WTC11 (cell line): ENCODE results near the gene KIF5C. TPM values are rescaled to one million over a fixed set of nuclear protein-coding genes. Genes with fewer than 3 reads are reported as not detected.

Experiments used
- ATAC-seq: fragments of 200-7000 bp; cut with Tn5 transposase; 2 replicates; pipeline ENCODE4 v1.10.0; 2021; ENCODE audit warnings: mild to moderate bottlenecking, moderate library complexity
- CTCF ChIA-PET: fragments of 300-600 bp; sonication (Branson Sonifier 250); formaldehyde crosslinking; loops from one replicate; lab custom pipeline; 2021; ENCODE audit warnings: antibody characterized with exemption; lab: Charles Lee
- POLR2A ChIA-PET: fragments of 350-600 bp; sonication (Branson Sonifier 250); formaldehyde crosslinking; loops from one replicate; lab custom pipeline; 2021; ENCODE audit warnings: antibody characterized with exemption; lab: Charles Lee
- DNase-seq: peaks from one replicate; pipeline ENCODE4 v3.0.0; 2021; ENCODE audit warnings: low spot score
- H3K27ac Mint-ChIP-seq: 2 replicates; pipeline ENCODE4 v1.8.0; 2021; ENCODE audit warnings: mixed read lengths
- H3K27me3 Mint-ChIP-seq: 2 replicates; pipeline ENCODE4 v1.8.0; 2021; ENCODE audit warnings: low read depth, mild to moderate bottlenecking, moderate library complexity, mixed read lengths
- H3K36me3 Mint-ChIP-seq: 2 replicates; pipeline ENCODE4 v1.8.0; 2021; ENCODE audit warnings: mixed read lengths
- H3K4me1 Mint-ChIP-seq: 2 replicates; pipeline ENCODE4 v1.8.0; 2022; ENCODE audit warnings: mixed read lengths
- H3K4me3 Mint-ChIP-seq: 2 replicates; pipeline ENCODE4 v1.8.0; 2021; ENCODE audit warnings: mild to moderate bottlenecking, moderate library complexity, mixed read lengths
- H3K9me3 Mint-ChIP-seq: 2 replicates; pipeline ENCODE4 v1.8.0; 2021; ENCODE audit warnings: mixed read lengths
- CBFB ChIP-seq: sonication (generic); formaldehyde crosslinking; IDR thresholded peaks from 2 replicates; pipeline ENCODE4 v1.8.1; 2022; ENCODE audit warnings: mild to moderate bottlenecking, low read depth, missing genetic modification reagents
- CREM ChIP-seq: sonication (generic); formaldehyde crosslinking; IDR thresholded peaks from 2 replicates; pipeline ENCODE4 v1.8.1; 2022; ENCODE audit warnings: mild to moderate bottlenecking, missing genetic modification reagents, moderate library complexity
- FOXP1 ChIP-seq: sonication (generic); formaldehyde crosslinking; IDR thresholded peaks from 2 replicates; pipeline ENCODE4 v1.8.0; 2022; ENCODE audit warnings: missing genetic modification reagents, mild to moderate bottlenecking, moderate library complexity, borderline replicate concordance
- IRF2 ChIP-seq: sonication (generic); formaldehyde crosslinking; IDR thresholded peaks from 2 replicates; pipeline ENCODE4 v1.8.0; 2022; ENCODE audit warnings: low read depth, missing genetic modification reagents, borderline replicate concordance
- NFATC4 ChIP-seq: fragments of 250-450 bp; sonication (Bioruptor Pico); IDR thresholded peaks from 2 replicates; pipeline ENCODE4 v1.9.0; 2021; ENCODE audit warnings: mild to moderate bottlenecking
- NFE2L1 ChIP-seq: sonication (generic); formaldehyde crosslinking; IDR thresholded peaks from 2 replicates; pipeline ENCODE4 v1.8.1; 2023; ENCODE audit warnings: missing genetic modification reagents
- NR1H2 ChIP-seq: sonication (generic); formaldehyde crosslinking; IDR thresholded peaks from 2 replicates; pipeline ENCODE4 v1.9.0; 2021; ENCODE audit warnings: mild to moderate bottlenecking, moderate library complexity, missing genetic modification reagents
- RORB ChIP-seq: fragments of 250-450 bp; sonication (Bioruptor Pico); IDR thresholded peaks from 2 replicates; pipeline ENCODE4 v1.9.0; 2021; ENCODE audit warnings: mild to moderate bottlenecking
- SMAD4 ChIP-seq: sonication (generic); formaldehyde crosslinking; IDR thresholded peaks from 2 replicates; pipeline ENCODE4 v1.8.0; 2022; ENCODE audit warnings: mild to moderate bottlenecking, missing genetic modification reagents
- TCF7 ChIP-seq: sonication (generic); formaldehyde crosslinking; IDR thresholded peaks from 2 replicates; pipeline ENCODE4 v1.8.0; 2022; ENCODE audit warnings: mild to moderate bottlenecking, low read depth, missing genetic modification reagents, moderate library complexity
- ZNF138 ChIP-seq: sonication (generic); formaldehyde crosslinking; conservative IDR thresholded peaks from 2 replicates; pipeline ENCODE4 v1.8.1; 2022; ENCODE audit warnings: mild to moderate bottlenecking, moderate library complexity, missing genetic modification reagents
- ZNF263 ChIP-seq: sonication (generic); formaldehyde crosslinking; IDR thresholded peaks from 2 replicates; pipeline ENCODE4 v1.8.1; 2022; ENCODE audit warnings: low read depth, mild to moderate bottlenecking, moderate library complexity, missing genetic modification reagents
- ZNF396 ChIP-seq: fragments of 250-450 bp; sonication (Bioruptor Pico); IDR thresholded peaks from 2 replicates; pipeline ENCODE4 v1.8.0; 2021; ENCODE audit warnings: mild to moderate bottlenecking, moderate library complexity, borderline replicate concordance
- ZNF671 ChIP-seq: fragments of 250-450 bp; sonication (Bioruptor Pico); IDR thresholded peaks from 2 replicates; pipeline ENCODE4 v1.8.0; 2021; ENCODE audit warnings: mild to moderate bottlenecking
- total RNA-seq: library from RNA; stranded (reverse); gene quantifications from 3 replicates; pipeline ENCODE4 v1.2.3, GENCODE V29; 2021
- TF ChIP-seq, protein P1 (sequence below): sonication (generic); formaldehyde crosslinking; IDR thresholded peaks from 2 replicates; pipeline ENCODE4 v1.8.1; 2022; ENCODE audit warnings: low read depth, missing genetic modification reagents, borderline replicate concordance
- TF ChIP-seq, protein P2 (sequence below): fragments of 250-450 bp; sonication (Bioruptor Pico); IDR thresholded peaks from 2 replicates; pipeline ENCODE4 v1.8.0; 2021; ENCODE audit warnings: mild to moderate bottlenecking
- TF ChIP-seq, protein P3 (sequence below): sonication (generic); formaldehyde crosslinking; IDR thresholded peaks from 2 replicates; pipeline ENCODE4 v1.8.0; 2022; ENCODE audit warnings: missing genetic modification reagents
- TF ChIP-seq, protein P4 (sequence below): sonication (generic); formaldehyde crosslinking; IDR thresholded peaks from 2 replicates; pipeline ENCODE4 v1.8.1; 2022; ENCODE audit warnings: mild to moderate bottlenecking, moderate library complexity, missing genetic modification reagents
- TF ChIP-seq, protein P5 (sequence below): fragments of 250-450 bp; sonication (Bioruptor Pico); IDR thresholded peaks from 2 replicates; pipeline ENCODE4 v1.9.0; 2021; ENCODE audit warnings: moderate library complexity, mild to moderate bottlenecking, inconsistent platforms, borderline replicate concordance
- TF ChIP-seq, protein P6 (sequence below): sonication (generic); formaldehyde crosslinking; IDR thresholded peaks from 2 replicates; pipeline ENCODE4 v1.8.0; 2023; ENCODE audit warnings: missing genetic modification reagents, mild to moderate bottlenecking, borderline replicate concordance

The KIF5C gene
- total RNA-seq, 1 experiment from 2014 or later, result 73.5 TPM

DNA sequence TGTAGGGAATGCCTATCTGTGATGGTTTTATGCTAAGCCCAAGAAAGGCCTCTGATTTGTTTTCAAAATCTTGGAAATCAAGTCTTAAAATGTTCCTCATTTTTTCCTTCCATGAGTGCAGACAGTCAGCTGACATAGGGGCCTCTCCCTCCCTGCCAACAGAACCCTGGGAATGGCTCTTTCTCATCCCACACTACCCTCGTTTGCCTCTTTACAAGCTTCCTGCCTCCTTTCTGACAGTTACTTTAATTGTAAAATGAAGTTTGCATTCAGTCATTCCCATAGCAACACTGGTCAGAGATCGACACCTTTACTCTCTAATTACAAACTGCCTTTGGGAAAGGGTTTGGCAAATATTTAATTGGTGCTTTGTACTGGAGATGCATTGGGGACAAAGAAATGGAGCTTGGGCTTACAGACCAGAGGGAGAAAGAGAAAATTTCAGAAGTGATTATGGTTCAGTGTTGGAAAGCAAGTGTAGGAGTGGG, 25.4 kb downstream of the KIF5C start (continued):
- TF ChIP-seq, protein P1, sequence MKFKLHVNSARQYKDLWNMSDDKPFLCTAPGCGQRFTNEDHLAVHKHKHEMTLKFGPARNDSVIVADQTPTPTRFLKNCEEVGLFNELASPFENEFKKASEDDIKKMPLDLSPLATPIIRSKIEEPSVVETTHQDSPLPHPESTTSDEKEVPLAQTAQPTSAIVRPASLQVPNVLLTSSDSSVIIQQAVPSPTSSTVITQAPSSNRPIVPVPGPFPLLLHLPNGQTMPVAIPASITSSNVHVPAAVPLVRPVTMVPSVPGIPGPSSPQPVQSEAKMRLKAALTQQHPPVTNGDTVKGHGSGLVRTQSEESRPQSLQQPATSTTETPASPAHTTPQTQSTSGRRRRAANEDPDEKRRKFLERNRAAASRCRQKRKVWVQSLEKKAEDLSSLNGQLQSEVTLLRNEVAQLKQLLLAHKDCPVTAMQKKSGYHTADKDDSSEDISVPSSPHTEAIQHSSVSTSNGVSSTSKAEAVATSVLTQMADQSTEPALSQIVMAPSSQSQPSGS (CRISPR knock-in tag), result no peak
- TF ChIP-seq, protein P2, sequence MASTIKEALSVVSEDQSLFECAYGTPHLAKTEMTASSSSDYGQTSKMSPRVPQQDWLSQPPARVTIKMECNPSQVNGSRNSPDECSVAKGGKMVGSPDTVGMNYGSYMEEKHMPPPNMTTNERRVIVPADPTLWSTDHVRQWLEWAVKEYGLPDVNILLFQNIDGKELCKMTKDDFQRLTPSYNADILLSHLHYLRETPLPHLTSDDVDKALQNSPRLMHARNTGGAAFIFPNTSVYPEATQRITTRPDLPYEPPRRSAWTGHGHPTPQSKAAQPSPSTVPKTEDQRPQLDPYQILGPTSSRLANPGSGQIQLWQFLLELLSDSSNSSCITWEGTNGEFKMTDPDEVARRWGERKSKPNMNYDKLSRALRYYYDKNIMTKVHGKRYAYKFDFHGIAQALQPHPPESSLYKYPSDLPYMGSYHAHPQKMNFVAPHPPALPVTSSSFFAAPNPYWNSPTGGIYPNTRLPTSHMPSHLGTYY (CRISPR knock-in tag), result no peak
- TF ChIP-seq, protein P3, sequence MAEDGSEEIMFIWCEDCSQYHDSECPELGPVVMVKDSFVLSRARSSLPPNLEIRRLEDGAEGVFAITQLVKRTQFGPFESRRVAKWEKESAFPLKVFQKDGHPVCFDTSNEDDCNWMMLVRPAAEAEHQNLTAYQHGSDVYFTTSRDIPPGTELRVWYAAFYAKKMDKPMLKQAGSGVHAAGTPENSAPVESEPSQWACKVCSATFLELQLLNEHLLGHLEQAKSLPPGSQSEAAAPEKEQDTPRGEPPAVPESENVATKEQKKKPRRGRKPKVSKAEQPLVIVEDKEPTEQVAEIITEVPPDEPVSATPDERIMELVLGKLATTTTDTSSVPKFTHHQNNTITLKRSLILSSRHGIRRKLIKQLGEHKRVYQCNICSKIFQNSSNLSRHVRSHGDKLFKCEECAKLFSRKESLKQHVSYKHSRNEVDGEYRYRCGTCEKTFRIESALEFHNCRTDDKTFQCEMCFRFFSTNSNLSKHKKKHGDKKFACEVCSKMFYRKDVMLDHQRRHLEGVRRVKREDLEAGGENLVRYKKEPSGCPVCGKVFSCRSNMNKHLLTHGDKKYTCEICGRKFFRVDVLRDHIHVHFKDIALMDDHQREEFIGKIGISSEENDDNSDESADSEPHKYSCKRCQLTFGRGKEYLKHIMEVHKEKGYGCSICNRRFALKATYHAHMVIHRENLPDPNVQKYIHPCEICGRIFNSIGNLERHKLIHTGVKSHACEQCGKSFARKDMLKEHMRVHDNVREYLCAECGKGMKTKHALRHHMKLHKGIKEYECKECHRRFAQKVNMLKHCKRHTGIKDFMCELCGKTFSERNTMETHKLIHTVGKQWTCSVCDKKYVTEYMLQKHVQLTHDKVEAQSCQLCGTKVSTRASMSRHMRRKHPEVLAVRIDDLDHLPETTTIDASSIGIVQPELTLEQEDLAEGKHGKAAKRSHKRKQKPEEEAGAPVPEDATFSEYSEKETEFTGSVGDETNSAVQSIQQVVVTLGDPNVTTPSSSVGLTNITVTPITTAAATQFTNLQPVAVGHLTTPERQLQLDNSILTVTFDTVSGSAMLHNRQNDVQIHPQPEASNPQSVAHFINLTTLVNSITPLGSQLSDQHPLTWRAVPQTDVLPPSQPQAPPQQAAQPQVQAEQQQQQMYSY, result no peak
- TF ChIP-seq NR1H2, result no peak

DNA sequence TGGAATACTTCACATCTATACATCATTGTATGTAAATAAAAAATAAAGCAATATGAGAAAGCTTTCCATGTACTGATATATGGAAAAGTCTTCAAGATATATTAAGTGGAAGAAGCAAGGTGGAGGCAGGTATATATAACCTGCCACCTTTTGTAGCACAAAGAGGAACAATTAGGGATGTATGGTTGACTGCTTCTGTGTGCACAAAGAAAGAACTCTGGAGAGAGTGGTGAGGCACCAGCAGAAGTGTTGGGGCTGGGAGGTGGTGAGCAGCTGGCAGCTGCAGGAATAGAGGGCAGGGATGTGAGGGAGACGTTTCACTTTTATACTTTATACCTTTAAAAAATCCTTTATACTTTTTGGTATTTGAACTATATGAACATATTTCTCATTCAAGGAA, 26.1 kb downstream of the KIF5C start:
- H3K4me1 Mint-ChIP-seq, result peaks cover 35% of the 10 kb centered on the region
- TF ChIP-seq ZNF263 (CRISPR knock-in tag) (no peak), SMAD4 (CRISPR knock-in tag) (no peak), IRF2 (CRISPR knock-in tag) (no peak), RORB (CRISPR knock-in tag) (no peak), FOXP1 (CRISPR knock-in tag) (no peak), CREM (CRISPR knock-in tag) (no peak), NFATC4 (CRISPR knock-in tag) (no peak)
- TF ChIP-seq, protein P4, sequence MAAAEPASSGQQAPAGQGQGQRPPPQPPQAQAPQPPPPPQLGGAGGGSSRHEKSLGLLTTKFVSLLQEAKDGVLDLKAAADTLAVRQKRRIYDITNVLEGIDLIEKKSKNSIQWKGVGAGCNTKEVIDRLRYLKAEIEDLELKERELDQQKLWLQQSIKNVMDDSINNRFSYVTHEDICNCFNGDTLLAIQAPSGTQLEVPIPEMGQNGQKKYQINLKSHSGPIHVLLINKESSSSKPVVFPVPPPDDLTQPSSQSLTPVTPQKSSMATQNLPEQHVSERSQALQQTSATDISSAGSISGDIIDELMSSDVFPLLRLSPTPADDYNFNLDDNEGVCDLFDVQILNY, result no peak
- TF ChIP-seq, protein P5, sequence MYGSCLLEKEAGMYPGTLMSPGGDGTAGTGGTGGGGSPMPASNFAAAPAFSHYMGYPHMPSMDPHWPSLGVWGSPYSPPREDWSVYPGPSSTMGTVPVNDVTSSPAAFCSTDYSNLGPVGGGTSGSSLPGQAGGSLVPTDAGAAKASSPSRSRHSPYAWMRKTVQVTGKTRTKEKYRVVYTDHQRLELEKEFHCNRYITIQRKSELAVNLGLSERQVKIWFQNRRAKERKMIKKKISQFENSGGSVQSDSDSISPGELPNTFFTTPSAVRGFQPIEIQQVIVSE (CRISPR knock-in tag), result no peak
- TF ChIP-seq, all 79 proteins: peak for 0
- H3K27me3 Mint-ChIP-seq, result no peaks in the 10 kb centered on the region
- no peak overlapping the region for H3K27ac Mint-ChIP-seq
- POLR2A ChIA-PET, result interaction anchor here (0.6 kb wide), 1 partner anchor 14 kb away, joined by 3 read pairs; no protein-coding TSS in a partner anchor
- H3K4me3 Mint-ChIP-seq, result no peak overlapping the region
- ATAC-seq, result no peak
- peaks cover 11% of the 10 kb centered on the region for H3K9me3 Mint-ChIP-seq
- no peak for DNase-seq
- CTCF ChIA-PET, result no interaction called here
- peaks cover 11% of the 10 kb centered on the region for H3K36me3 Mint-ChIP-seq

DNA sequence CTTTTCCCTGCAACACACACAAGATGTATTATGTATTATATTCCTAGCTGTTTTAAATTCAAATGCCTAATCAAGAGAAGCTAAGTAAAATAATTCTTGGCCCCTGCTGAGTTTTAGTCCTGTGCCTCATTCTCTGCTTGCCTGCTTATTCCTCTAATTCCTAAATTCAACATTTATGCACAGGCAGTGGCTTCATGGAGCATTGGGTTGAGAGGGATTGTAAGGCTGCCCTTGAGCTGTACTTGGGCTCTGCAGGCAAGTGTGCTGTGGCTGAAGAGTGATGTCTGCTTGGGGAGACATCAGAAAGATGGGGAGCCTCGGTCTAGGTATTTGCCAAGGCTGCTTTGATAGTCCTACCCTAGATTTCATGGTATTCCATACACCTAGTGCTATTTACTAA, 27.8 kb downstream of the KIF5C start:
- H3K27me3 Mint-ChIP-seq, result no peaks in the 10 kb centered on the region
- peaks cover 18% of the 10 kb centered on the region for H3K36me3 Mint-ChIP-seq
- POLR2A ChIA-PET, result no interaction called here
- no peak for DNase-seq
- peaks cover 12% of the 10 kb centered on the region for H3K9me3 Mint-ChIP-seq
- H3K4me1 Mint-ChIP-seq, result peaks cover 34% of the 10 kb centered on the region
- no peak overlapping the region for H3K4me3 Mint-ChIP-seq
- CTCF ChIA-PET, result interaction anchor here (1.3 to 2.5 kb wide), 2 partner anchors 25 to 88 kb away, joined by 3 to 6 read pairs; no protein-coding TSS in a partner anchor
- no peak overlapping the region for H3K27ac Mint-ChIP-seq
- no peak for ATAC-seq
- TF ChIP-seq RORB (CRISPR knock-in tag) (no peak), ZNF671 (CRISPR knock-in tag) (no peak), ZNF396 (CRISPR knock-in tag) (no peak), CBFB (no peak), TCF7 (no peak), NFE2L1 (CRISPR knock-in tag) (no peak), ZNF138 (CRISPR knock-in tag) (no peak)
- TF ChIP-seq, protein P6, sequence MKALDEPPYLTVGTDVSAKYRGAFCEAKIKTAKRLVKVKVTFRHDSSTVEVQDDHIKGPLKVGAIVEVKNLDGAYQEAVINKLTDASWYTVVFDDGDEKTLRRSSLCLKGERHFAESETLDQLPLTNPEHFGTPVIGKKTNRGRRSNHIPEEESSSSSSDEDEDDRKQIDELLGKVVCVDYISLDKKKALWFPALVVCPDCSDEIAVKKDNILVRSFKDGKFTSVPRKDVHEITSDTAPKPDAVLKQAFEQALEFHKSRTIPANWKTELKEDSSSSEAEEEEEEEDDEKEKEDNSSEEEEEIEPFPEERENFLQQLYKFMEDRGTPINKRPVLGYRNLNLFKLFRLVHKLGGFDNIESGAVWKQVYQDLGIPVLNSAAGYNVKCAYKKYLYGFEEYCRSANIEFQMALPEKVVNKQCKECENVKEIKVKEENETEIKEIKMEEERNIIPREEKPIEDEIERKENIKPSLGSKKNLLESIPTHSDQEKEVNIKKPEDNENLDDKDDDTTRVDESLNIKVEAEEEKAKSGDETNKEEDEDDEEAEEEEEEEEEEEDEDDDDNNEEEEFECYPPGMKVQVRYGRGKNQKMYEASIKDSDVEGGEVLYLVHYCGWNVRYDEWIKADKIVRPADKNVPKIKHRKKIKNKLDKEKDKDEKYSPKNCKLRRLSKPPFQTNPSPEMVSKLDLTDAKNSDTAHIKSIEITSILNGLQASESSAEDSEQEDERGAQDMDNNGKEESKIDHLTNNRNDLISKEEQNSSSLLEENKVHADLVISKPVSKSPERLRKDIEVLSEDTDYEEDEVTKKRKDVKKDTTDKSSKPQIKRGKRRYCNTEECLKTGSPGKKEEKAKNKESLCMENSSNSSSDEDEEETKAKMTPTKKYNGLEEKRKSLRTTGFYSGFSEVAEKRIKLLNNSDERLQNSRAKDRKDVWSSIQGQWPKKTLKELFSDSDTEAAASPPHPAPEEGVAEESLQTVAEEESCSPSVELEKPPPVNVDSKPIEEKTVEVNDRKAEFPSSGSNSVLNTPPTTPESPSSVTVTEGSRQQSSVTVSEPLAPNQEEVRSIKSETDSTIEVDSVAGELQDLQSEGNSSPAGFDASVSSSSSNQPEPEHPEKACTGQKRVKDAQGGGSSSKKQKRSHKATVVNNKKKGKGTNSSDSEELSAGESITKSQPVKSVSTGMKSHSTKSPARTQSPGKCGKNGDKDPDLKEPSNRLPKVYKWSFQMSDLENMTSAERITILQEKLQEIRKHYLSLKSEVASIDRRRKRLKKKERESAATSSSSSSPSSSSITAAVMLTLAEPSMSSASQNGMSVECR (CRISPR knock-in tag), result no peak
